ENCODE results near the gene RUFY2.
A peak's percentile ranks its signal among the peaks of the same experiment; 100 is the strongest.

Gene RUFY2

DNA sequence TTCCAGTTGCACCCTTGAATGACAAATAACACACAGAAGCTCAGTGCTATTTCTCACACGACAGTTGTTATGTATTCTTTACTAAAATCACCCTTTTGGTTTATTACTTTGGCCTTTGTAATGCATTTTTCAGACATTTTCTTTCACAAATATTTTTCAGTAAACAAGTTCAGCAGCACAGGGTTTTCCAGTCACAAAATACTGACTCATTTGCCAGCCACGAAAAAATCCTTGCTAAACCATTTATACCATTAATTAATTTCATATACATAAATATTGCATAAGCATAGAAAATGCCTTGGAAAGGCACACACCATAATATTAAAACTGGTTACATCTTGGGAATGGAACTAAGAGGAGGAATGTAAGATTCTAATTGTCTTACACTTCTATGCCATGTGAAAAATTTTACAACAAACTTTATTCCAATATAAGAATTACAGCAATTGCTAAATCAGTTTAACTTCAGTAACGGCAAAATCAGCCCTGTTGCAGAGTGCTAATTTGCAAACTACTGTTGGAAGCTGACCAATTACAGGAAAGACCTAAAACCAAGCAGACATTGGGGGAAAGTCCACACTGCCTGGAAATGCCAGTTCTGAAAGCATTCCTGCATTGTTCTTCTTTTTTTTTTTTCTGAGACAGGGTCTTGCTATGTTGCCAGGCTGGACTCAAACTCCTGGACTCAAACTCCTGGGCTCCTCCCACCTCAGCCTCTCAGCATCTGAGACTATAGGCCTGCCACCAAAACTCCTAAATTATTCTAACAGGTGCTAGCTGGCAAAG is 42.8 kb downstream of the RUFY2 start:
- DNase-seq (ENCODE audit: low spot score), result no peak

DNA sequence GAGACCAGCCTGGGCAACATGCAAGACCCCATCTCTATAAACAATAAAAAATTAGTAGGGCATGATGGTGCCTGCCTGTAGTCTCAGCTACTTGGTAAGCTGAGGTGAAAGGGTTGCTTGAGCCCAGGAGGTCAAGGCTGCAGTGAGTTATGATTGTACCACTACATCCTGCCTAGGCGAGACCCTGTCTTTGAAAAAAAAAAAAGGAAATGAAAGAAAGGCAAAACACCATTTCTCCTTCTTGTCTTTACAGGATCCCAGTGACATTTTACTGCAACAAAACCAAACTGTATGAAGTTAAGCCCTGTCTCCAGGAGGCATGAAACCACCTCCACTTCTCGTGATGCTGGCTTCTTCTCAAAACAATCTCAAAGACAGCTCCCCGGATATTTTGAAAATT is 44.5 kb downstream of the RUFY2 start:
- no peak for DNase-seq (ENCODE audit: low spot score)

DNA sequence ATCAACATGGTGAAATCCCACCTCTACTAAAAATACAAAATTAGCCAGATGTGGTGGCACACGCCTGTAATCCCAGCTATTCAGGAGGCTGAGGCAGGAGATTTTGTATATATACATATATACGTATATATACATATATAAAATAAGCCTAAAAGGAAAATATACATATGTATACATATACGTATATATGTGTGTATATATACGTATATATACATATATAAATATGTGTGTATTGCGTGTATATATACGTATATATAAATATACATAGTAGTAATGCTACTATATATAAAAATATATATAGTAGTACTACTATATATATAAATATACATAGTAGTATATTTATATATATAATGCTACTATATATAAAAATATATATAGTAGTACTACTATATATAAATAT is 47.9 kb downstream of the RUFY2 start:
- no peak for DNase-seq (ENCODE audit: low spot score)

DNA sequence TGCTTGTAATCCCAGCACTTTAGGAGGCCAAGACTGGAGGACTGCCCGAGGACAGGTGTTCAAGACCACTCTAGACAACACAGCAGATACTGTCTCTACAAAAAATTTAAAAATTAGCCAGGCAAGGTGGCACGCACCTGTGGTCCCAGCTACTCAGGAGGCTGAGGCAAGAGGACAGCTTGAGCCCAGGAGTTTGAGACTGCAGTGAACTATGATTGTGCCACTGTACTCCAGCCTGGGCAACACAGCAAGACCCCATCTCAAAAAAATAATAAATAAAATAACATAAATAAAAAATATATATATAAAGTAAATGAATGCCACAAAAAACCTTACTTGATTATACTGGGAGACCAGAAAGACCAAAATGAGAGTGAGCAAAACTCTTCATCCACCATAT is 53.5 kb downstream of the RUFY2 start:
- DNase-seq (ENCODE audit: low spot score), result no peak

DNA sequence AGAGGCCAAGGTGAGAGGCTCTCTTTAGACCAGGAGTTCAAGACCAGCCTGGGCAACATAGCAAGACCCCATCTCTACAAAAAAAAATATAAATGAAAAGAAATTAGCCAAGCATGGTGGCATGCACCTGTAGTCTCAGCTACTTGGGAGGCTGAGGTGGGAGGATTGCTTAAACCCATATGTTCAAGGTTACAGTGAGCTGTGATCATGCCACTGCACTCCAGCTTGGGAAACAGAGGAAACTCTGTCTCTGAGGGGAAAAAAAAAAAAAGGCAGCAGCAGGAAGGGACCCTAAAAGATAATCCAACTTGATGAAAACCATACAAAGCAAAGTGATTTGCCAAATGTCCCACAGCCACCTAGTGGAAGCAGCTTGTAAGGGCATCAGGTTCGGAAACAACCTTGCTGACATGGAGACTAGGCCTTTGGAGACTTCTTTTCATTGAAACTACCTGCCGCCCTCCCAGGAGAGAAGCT is 58.8 kb downstream of the RUFY2 start:
- DNase-seq (ENCODE audit: low spot score), result peak; percentile 40

DNA sequence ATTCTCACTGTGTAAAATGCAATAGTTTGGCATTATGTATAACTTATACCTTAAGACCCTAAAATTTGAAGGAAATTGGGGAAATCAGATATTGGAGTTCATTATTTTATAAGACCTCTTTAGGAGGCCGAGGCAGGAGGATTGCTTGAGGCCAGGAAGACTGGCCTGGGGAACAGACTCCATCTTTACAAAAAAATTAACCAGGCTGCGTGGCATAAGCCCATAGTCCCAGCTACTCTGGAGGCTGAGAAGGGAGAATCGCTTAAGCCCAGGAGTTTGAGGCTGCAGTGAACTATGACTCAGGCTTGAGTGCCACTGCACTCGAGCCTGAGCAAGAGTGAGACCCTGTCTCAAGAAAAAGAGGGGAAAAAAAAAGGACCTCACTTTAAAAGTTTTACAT is 60.3 kb downstream of the RUFY2 start:
- DNase-seq (ENCODE audit: low spot score), result no peak

DNA sequence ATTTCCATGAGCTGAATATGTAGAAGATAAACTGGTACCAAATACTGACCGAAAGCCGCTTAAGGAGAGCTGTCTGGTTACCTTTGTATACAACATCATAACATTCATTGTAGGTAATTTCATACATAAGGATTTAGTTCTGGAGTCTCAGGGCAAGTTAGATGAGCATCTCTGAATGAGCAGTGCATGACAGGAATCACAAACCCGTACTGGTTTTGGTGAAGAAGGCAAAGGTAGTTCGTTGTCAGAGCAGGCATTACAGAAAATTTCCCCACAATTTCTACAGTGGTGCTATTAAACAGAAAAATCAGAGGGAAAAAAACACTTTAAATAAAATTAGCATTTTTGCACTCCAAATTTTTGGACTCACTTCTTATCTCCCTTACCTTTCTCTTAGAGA is 61.5 kb downstream of the RUFY2 start:
- no peak for DNase-seq (ENCODE audit: low spot score)

DNA sequence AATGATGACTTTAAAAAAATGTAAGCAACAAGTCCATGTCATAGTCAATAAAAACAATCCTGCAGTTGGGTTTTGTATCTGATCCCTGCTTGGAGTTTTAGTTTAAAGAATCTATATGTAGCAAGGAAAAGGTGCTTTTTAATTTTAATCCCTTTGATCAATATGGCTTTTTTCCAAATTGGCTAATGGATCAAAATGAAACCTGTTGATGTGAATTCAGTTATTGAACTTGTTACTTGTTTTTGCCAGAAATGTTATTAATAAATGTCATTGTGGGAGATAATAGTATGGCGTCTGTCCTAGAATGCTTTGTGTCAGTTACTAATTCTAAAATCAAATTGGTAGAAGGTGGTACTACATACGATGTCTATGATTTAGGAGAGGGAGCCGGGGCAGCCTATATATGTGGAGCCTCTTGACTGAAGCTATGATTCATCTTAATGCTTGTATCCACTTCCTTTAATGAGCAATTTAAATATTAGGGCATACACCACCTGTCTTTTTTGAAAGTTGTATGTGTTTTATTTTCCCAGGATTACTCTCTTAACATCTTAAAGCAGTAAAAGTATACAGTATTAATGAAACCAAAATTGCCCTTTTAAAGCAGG is 64.1 kb downstream of the RUFY2 start:
- DNase-seq (ENCODE audit: low spot score), result no peak

DNA sequence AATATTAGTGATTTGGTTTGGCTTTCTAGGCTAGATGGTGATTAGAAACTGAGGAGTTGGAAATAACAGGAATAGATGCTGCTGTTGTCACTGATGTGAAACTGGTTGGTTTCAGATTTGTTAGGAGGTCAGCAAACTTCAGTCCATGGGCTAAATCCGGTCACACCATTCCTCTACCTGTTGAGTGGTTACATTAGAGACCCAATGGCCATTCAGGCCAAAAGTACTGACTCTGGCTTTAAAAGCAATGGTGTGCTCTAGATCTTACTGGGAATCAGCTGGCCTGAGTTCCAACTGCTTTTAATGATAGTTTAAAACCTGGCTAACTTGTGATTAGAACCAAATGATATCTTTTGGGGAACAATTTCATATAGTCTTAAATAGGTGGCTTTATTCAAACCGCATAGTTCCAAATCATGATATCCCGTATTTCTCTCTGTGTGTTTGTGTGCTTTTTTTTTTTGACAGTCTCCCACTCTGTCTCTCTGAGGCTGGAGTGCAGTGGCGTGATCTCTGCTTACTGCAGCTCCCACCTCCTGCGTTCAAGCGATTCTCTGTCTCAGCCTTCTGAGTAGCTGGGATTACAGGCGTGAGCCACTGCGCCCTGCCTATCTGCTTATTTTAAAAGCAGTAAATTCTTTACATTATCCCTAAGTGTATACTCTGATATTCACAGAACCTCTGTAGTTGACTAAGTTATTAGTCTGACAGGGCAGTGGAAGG is 66.6 kb downstream of the RUFY2 start:
- no peak for DNase-seq (ENCODE audit: low spot score)

DNA sequence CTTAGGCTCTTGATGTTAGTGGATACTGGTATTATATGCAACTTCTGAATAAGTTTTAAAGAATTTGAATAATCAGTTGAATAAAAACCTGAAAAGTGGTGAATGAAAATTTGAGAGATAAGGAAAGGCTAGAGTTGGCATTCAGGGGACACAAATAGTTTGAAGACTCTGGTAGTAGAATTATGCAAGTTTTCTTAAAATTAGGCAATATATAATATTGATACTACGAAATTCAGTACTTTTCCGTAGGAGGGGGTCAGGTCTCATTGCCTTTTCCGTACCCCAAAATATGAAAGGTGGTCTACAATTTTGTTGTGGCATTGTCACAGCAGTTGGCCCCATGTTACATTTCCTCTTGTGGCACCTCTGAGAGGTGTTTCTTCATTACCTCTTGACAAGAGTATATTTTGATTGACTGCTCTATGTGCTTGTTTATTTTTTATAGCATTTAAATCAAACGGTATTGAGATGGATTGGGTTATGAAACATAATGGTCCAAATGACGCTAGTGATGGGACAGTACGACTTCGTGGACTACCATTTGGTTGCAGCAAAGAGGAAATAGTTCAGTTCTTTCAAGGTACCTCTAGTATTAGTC is 70.2 kb downstream of the RUFY2 start:
- DNase-seq (ENCODE audit: low spot score), result no peak

DNA sequence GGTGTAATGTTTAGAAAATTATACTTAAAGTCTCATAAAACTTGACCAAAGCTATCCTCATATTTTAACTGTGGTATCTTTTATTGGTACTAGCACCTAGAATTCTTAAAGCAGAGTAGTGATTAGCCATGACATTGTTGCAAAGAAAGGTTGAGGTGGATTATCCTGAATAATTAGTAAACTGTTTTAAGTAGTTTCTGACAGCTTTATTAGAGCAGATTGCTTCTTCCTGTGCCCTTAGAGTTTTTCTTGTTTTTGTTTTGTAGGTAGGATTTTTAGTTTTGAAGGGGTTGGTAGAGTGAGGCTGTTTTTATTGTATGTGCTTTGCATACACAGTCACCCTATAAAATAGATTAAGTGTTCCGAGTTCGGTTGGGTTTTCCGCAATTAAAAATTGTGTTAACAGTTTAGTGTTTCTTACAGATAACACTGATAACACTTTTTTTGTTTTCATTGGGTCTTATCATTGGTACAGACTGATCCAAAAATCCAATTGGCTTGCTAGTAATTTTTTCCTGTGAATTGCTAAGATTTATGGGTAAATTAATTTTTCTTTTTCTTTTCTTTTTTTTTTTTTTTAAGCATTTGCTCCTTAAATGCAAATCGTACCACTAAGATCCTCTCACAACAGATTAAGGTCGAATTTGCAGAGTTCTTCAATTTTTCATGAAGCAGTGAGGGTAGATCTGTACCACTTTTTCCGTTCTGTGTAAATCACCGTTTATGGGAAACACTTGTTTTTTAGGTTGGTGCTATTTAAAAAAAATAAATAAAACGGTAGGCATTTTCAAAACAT is 72.2 kb downstream of the RUFY2 start:
- DNase-seq (ENCODE audit: low spot score), result no peak

DNA sequence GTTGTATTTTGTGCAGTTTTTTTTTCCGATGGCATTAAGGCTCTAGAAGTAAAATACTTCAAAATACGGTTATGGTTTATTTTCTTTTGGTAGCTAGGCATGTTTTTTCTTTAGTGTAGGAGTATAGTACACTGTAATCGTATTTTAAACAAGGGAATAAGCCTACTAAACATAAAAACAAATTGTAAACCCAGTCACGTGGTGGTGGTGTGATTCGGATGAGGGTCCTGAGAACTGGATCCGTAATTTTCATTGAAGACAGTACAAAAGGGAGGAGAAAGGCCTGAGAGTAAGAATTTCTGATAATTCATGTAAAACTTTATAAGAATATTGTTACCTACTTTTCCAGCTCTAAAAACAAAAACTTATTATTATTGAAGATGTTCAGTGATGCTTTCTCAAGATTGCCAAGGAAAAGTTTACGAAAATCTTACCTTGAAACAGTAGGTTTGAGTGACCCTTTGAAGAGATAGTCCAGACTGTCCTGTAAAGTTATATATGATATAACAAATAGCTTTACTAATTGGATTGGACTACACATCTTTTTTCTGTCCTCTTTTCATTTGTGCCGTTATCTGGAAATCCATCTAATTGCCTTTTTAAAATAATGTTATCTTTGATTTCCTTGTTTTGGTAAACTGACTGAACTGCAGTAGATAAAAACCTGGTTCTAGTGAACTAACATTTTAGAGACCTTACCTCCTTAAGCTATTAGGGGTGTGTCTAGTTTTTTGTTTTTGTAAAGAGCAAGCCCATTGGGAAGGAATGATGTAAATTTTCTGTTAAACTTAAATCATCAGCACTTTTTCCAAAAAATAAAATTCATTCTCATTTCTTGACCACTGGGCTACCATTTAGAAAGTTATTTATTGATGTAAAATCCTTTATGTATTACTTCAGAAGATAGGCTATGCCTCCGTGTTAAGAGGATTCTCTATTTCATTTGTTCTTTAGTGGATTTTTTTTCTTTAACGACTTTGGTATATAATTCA is 73.3 kb downstream of the RUFY2 start:
- DNase-seq (ENCODE audit: low spot score), result no peak

DNA sequence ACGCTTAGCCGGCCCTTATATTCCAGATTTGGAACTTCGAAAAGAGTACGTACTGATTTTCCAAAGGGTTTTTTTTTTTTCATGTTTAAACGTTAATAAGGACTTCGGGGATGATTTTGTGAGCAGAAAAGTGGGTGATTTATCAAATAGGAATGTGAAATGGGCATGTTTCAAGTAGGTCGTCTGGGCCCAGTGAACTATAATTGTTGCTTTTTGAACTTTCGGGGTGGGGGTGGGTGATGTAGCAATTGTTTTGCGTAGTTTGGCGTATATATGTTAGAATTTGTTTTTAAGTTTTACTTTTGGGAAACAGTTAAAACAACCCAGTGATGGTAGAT is 74.0 kb downstream of the RUFY2 start:
- no peak for DNase-seq (ENCODE audit: low spot score)

DNA sequence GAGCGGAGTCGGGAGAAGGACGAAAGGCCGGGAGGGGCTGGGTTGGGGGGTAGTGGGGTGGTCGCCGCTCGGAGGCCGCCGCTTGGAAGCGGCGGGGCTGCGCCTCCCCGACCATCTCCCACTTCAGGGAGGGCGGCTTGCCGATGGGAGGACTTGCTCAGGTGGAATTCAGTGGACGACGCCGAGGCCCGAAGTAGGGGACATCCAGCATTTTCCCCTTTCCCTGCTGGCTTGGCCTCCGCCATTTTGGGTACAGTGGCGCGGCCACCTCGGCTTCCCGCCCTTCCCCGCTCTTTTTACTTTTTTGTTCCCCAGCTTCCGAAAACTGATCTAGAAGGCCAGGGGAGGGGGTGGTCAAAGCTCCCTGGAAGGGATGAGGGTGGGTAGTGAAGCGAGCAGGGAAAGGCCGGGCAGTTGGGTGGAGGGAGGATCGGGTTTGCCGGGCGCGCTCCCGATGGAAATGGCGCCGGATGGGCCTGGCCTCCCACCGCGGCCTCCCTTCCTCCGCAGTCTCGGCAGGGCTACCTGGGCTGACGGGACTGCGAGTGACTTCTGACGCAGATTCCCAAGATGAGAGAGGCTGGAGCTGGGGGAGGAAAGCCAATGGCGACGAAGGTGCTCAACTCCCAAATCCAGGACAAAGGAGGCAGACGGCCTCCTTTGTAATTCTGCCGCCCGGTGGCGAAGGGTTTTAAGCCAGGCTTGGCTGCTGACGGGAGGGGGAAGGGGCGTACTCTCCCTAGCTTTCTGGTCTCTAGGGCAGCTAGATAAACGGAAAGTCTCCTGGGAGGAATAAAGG is 74.6 kb downstream of the RUFY2 start, which contains the start of gene PBLD:
Gene PBLD, minus strand, starts transcription at position 670 of the 799 bp plus-strand sequence. CDS start 26,084 bp downstream, outside the sequence.
- DNase-seq (ENCODE audit: low spot score), result peak; percentile 72

DNA sequence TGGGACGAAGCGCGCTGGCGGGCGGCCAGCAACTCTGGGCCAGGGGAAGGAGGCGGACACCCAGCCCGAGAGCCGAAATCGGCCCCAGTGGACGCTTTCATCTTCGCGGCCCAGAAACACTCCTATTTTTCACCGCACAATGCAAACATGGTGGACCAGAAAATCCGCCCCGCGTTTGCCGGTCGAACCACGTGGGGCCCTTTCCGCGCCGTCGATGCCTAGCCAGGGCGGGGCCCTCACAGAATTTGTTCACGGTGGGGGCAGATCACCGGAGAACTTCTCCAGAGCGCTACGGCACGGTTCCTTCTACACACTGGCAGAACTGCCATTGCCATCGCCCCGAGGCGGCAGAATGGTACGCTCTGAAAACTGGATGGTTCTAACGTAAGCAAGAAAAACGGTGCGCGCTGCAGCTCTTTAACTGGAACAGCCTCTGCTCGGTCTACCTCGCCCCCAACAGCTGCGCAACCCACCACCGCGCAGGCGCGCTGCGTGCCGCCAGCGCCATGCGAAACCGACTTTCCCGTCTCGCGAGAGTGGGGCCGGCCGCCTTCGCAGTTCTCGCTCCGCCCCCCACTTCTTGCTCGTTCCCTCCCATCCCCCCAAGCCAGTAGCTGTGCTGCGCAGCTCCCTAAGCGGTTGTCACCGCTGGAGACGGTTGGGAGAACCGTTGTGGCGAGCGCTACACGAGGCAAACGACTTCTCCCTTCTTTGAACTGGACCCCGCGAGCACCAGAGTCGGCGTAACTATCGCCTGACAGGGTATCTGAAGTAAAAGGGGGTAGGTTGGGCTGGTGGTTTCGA is 75.4 kb downstream of the RUFY2 start, which contains the start of gene HNRNPH3:
Gene HNRNPH3, plus strand, starts transcription at position 610 of the 804 bp plus-strand sequence. CDS start 5,158 bp downstream, outside the sequence.
- peak; percentile 98 for DNase-seq (ENCODE audit: low spot score)

DNA sequence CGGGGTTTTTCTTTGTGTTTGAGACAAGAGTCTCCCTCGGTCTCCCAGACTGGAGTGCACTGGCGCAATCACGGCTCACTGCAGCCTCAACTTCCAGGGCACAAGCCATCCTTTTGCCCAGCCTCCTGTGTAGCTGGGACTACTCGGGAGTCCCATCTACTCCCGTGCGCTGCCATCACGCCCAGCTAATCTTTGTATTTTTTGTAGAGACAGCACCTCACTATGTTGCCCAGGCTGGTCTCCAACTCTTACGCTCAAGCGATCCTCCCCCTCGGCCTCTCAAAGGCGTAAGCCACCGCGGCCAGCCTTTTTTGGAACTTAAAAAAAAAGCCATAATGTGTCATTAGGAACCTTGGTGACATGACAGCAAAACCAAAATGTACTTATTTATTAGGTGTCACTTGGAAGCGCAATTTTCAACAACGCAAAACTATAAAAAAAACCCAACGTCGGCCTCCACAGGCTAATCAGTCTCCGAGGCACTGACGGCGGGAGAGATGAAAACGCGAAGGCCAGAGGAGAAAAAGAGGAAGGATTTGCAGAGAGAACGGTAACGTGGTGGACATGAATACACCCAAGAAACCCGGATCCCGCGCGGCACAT is 76.1 kb downstream of the RUFY2 start:
- DNase-seq (ENCODE audit: low spot score), result no peak

DNA sequence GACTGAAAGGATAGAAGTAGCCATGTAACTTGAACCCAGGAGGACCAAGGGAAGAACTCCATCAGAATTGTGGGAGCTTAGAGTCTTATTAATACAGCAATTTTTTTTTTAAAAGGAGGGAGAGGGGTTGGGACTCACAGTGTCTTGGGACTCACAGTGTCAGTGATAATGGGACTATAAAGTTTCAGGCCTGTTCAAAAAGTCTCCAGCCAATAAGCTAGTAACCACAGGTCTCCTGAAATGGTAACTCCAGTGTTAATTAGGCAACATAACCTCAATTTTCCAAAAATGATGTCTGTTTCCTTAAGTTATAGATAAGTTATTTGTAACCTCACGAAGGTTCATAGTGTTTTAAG is 77.6 kb downstream of the RUFY2 start:
- DNase-seq (ENCODE audit: low spot score), result no peak

Measured in LoVo (cell line).